Dermis microvascular lymphatic vessel endothelial cell (primary cell): ENCODE measurements around the gene USP13. TPM values are rescaled to one million over a fixed set of nuclear protein-coding genes. Genes with fewer than 3 reads are reported as not detected.

Source experiments
- total RNA-seq: library from RNA; depleted of rRNA; stranded (reverse); fragments of >200 nt; gene quantifications from 2 replicates; pipeline ENCODE4 v1.2.1, GENCODE V29; 2014

The USP13 gene
- total RNA-seq, 1 donor from 2014 or later, result 18.5 TPM

Other genes starting within 250 kb of the USP13 start
- gene GNB4, start 201.6 kb upstream of the USP13 start, total RNA-seq, result 60.8 and 61.6 TPM in 2 replicates
- gene ACTL6A, start 90.1 kb upstream of the USP13 start, total RNA-seq, result 40.3 and 55.8 TPM in 2 replicates
- gene MRPL47, start 48.4 kb upstream of the USP13 start, total RNA-seq, result 17.8 and 22.3 TPM in 2 replicates
- 78.3 and 81.6 TPM in 2 replicates for gene NDUFB5, start 48.2 kb upstream of the USP13 start, total RNA-seq